ENCODE results near the gene STAC. TPM values are rescaled to one million over a fixed set of nuclear protein-coding genes. Genes with fewer than 3 reads are reported as not detected.

Gene STAC, protein sequence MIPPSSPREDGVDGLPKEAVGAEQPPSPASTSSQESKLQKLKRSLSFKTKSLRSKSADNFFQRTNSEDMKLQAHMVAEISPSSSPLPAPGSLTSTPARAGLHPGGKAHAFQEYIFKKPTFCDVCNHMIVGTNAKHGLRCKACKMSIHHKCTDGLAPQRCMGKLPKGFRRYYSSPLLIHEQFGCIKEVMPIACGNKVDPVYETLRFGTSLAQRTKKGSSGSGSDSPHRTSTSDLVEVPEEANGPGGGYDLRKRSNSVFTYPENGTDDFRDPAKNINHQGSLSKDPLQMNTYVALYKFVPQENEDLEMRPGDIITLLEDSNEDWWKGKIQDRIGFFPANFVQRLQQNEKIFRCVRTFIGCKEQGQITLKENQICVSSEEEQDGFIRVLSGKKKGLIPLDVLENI
- total RNA-seq (2022; extraction: Qiagen RNA extraction), result 2.1 to 2.7 TPM (median 2.4 TPM) in 5 replicates

GRCh38 chr3:36380221-36381031, at the start of gene STAC:
TSS of gene STAC (plus strand) at chr3:36380504. CDS start at chr3:36380644, 140 bp downstream.

Data from A549 treated with CORT108297 at 1 μM for 4 hours (cell line).